ENCODE measurements around the gene TENM4.

DNA sequence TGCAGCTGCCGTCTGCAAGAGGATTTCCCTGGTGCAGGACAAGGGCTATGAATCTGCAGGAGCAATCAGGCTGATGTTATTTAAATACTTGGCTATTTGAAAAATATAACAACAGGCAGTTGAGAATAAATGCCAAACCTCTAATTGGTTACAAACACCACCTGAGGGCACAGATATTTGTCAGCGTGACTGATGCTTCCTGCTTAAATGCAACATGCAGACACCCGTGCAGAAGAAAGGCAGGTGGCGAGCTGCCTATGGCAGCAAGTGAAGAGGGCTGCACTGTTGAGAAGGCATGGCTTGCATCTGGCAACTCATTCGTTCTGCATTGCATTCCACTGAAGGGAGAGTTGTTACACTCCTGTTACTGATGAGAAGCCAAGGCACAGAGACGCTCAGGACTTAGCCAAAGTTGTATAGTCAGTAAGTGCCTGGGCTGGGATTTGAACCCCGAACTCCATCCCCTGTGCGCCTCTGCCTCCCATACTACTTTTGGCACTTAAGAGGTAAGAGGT lies 350.6 kb downstream of the TENM4 start:
- TF ChIP-seq POLR2A (IDR thresholded peaks at IDR 0.05) = no peak
- TF ChIP-seq, protein P1, sequence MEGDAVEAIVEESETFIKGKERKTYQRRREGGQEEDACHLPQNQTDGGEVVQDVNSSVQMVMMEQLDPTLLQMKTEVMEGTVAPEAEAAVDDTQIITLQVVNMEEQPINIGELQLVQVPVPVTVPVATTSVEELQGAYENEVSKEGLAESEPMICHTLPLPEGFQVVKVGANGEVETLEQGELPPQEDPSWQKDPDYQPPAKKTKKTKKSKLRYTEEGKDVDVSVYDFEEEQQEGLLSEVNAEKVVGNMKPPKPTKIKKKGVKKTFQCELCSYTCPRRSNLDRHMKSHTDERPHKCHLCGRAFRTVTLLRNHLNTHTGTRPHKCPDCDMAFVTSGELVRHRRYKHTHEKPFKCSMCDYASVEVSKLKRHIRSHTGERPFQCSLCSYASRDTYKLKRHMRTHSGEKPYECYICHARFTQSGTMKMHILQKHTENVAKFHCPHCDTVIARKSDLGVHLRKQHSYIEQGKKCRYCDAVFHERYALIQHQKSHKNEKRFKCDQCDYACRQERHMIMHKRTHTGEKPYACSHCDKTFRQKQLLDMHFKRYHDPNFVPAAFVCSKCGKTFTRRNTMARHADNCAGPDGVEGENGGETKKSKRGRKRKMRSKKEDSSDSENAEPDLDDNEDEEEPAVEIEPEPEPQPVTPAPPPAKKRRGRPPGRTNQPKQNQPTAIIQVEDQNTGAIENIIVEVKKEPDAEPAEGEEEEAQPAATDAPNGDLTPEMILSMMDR (IDR thresholded peaks at IDR 0.05) = no peak

All from uterus (tissue), 2 donors.